ENCODE results near the gene SDR39U1.

- TF ChIP-seq POLR2AphosphoS5 (IDR thresholded peaks at IDR 0.05; ENCODE audit: low read depth, low read length) (peak; percentile 70), POLR2A (IDR thresholded peaks at IDR 0.05; ENCODE audit: low read depth, low read length) (0 out of 2 replicates have a peak, but pooled peaks have one; percentile 47), TAF1 (IDR thresholded peaks at IDR 0.05; ENCODE audit: borderline replicate concordance, low read depth, low read length) (no peak)
Observed at GRCh38 chr14:24439830-24440605, 2.6 kb downstream of the SDR39U1 start.
